GM12878 (cell line): Measurements from ENCODE around the gene TNP1. TPM values are rescaled to one million over a fixed set of nuclear protein-coding genes. Genes with fewer than 3 reads are reported as not detected.

ENCODE experiments used
- ATAC-seq: fragments of 200-7000 bp; cut with Tn5 transposase; 3 replicates; pipeline ENCODE4 v1.9.1; 2020; ENCODE audit warnings: mild to moderate bottlenecking, moderate library complexity
- BruUV-seq: library from RNA; stranded (reverse); fragments of 400-500 nt; replicated peaks from 2 replicates; lab custom pipeline; 2021; lab: Mats Ljungman, UMichigan
- CTCF ChIA-PET: fragments of 300-600 bp; sonication (Branson Sonifier 250); formaldehyde crosslinking; extraction: SDS; loops from one replicate; lab custom pipeline; 2021; ENCODE audit warnings: inconsistent platforms; lab: Yijun Ruan, JAX
- POLR2A ChIA-PET: fragments of 350-600 bp; formaldehyde crosslinking; extraction: SDS; loops from one replicate; lab custom pipeline; 2021; ENCODE audit warnings: inconsistent platforms; lab: Charles Lee
- RAD21 ChIA-PET: fragments of 300-600 bp; sonication (Branson Sonifier 250); formaldehyde crosslinking; loops from one replicate; lab custom pipeline; 2023; ENCODE audit warnings: antibody characterized with exemption; ENCODE audit not compliant: unreplicated experiment; lab: Charles Lee
- SMC1A ChIA-PET: fragments of 300-600 bp; sonication (Branson Sonifier 250); formaldehyde crosslinking; loops from one replicate; lab custom pipeline; 2023; ENCODE audit not compliant: unreplicated experiment, uncharacterized antibody; lab: Charles Lee
- DNase-seq: peaks from one replicate; pipeline ENCODE4 v3.0.0-alpha.2; 2011; ENCODE audit warnings: low read depth, low spot score
- FAIRE-seq: peaks from 3 replicates; lab custom pipeline; 2011; peaks lifted over from hg19 to GRCh38; lab: Jason Lieb, UNC
- H2AFZ ChIP-seq: 2 replicates; pipeline ENCODE4 v1.6.0; 2011; ENCODE audit warnings: low read depth, low read length, control low read depth; ENCODE audit not compliant: control insufficient read depth
- H3K27ac ChIP-seq: 2 replicates; pipeline ENCODE4 v1.5.1; 2011; ENCODE audit warnings: control low read depth; ENCODE audit not compliant: control insufficient read depth, insufficient read depth
- H3K27me3 ChIP-seq, 2 experiments: replicated peaks in 1 of 2; 2 replicates each; pipeline versions ENCODE4 v1.6.0 to v1.6.1; 2011; ENCODE audit warnings: low read length in 1 of 2; ENCODE audit not compliant: control insufficient read depth in 2 of 2, insufficient read depth in 2 of 2
- H3K36me3 ChIP-seq, 2 experiments: 2 replicates each; pipeline ENCODE4 v1.5.1; 2011; ENCODE audit warnings: low read length in 1 of 2; ENCODE audit not compliant: control insufficient read depth in 2 of 2, insufficient read depth in 2 of 2
- H3K4me1 ChIP-seq: 2 replicates; pipeline ENCODE4 v1.6.1; 2011; ENCODE audit warnings: mild to moderate bottlenecking, low read length, moderate library complexity, mixed read lengths; ENCODE audit not compliant: control insufficient read depth, insufficient read depth
- H3K4me2 ChIP-seq: 2 replicates; pipeline ENCODE4 v1.6.0; 2011; ENCODE audit warnings: control low read depth; ENCODE audit not compliant: control insufficient read depth, insufficient read depth
- H3K4me3 ChIP-seq: fragments of 200-600 bp; sonication (generic); 2 replicates; pipeline ENCODE4 v1.5.1; 2016
- H3K79me2 ChIP-seq: 2 replicates; pipeline ENCODE4 v1.6.0; 2011; ENCODE audit warnings: low read length; ENCODE audit not compliant: control insufficient read depth, insufficient read depth
- H3K9ac ChIP-seq: 2 replicates; pipeline ENCODE4 v1.8.0; 2011; ENCODE audit warnings: low read length, control low read depth, mixed read lengths; ENCODE audit not compliant: control insufficient read depth, insufficient read depth
- H3K9me3 ChIP-seq: replicated peaks from 3 replicates; pipeline ENCODE4 v1.5.1; 2011; ENCODE audit warnings: mild to moderate bottlenecking, low read length; ENCODE audit not compliant: control insufficient read depth, insufficient read depth
- H4K20me1 ChIP-seq: 2 replicates; pipeline ENCODE4 v1.6.0; 2011; ENCODE audit not compliant: control insufficient read depth, insufficient read depth
- ATF7 ChIP-seq: fragments of 450-650 bp; IDR thresholded peaks from 2 replicates; pipeline ENCODE4 v1.6.1; 2016; ENCODE audit warnings: low read depth, mild to moderate bottlenecking
- BRCA1 ChIP-seq: IDR thresholded peaks from 2 replicates; pipeline ENCODE4 v1.6.1; 2011; ENCODE audit warnings: low read depth, low read length, improper control_type of control experiment
- CBX3 ChIP-seq: fragments of 200-600 bp; sonication (generic); IDR thresholded peaks from 2 replicates; pipeline ENCODE4 v1.6.1; 2016; ENCODE audit warnings: low read depth, borderline replicate concordance
- CBX5 ChIP-seq: sonication (generic); IDR thresholded peaks from 2 replicates; pipeline ENCODE4 v1.6.1; 2016; ENCODE audit warnings: low read depth, moderate library complexity, mild to moderate bottlenecking, inconsistent platforms
- CHD1 ChIP-seq: IDR thresholded peaks from 2 replicates; pipeline ENCODE4 v1.6.1; 2012; ENCODE audit warnings: low read depth, low read length, improper control_type of control experiment
- CREB1 ChIP-seq: IDR thresholded peaks from 2 replicates; pipeline ENCODE4 v1.6.1; 2012; ENCODE audit warnings: low read depth, mild to moderate bottlenecking, inconsistent platforms
- EGR1 ChIP-seq, 2 experiments: IDR thresholded peaks; 1 replicate in 1 of 2; 2 replicates in 1 of 2; pipeline ENCODE4 v1.6.1; 2011 to 2012; ENCODE audit warnings: low read depth in 2 of 2, low read length in 2 of 2, borderline replicate concordance in 1 of 2, mild to moderate bottlenecking in 1 of 2, moderate library complexity in 1 of 2
- JUND ChIP-seq: IDR thresholded peaks from 2 replicates; pipeline ENCODE4 v1.6.1; 2012; ENCODE audit warnings: low read depth, mild to moderate bottlenecking, low read length, improper control_type of control experiment, moderate library complexity
- LARP7 ChIP-seq: fragments of 450-650 bp; IDR thresholded peaks from 2 replicates; pipeline ENCODE4 v1.6.1; 2017; ENCODE audit warnings: mild to moderate bottlenecking
- MYC ChIP-seq: IDR thresholded peaks from 2 replicates; pipeline ENCODE4 v1.6.1; 2011; ENCODE audit warnings: mild to moderate bottlenecking, low read length, moderate library complexity, inconsistent platforms; ENCODE audit not compliant: insufficient read depth, insufficient replicate concordance, insufficient read length, severe bottlenecking
- NBN ChIP-seq: fragments of 450-650 bp; IDR thresholded peaks from 2 replicates; pipeline ENCODE4 v1.6.1; 2016
- NFYA ChIP-seq: IDR thresholded peaks from 2 replicates; pipeline ENCODE4 v1.6.1; 2011; ENCODE audit warnings: low read depth, mild to moderate bottlenecking, low read length, improper control_type of control experiment, borderline replicate concordance
- NFYB ChIP-seq: IDR thresholded peaks from 2 replicates; pipeline ENCODE4 v1.6.1; 2011; ENCODE audit warnings: low read depth, mild to moderate bottlenecking, low read length, improper control_type of control experiment, moderate library complexity; ENCODE audit not compliant: insufficient read depth
- PAX5 ChIP-seq: IDR thresholded peaks from 2 replicates; pipeline ENCODE4 v1.6.1; 2011; ENCODE audit warnings: low read depth, low read length, borderline replicate concordance
- PAX8 ChIP-seq: fragments of 450-650 bp; IDR thresholded peaks from 2 replicates; pipeline ENCODE4 v1.6.1; 2017; ENCODE audit warnings: mild to moderate bottlenecking, moderate library complexity
- RBBP5 ChIP-seq: fragments of 200-600 bp; sonication (generic); conservative IDR thresholded peaks from 2 replicates; pipeline ENCODE4 v1.6.1; 2016
- SMAD1 ChIP-seq: fragments of 450-650 bp; IDR thresholded peaks from 2 replicates; pipeline ENCODE4 v1.6.1; 2018; ENCODE audit warnings: mild to moderate bottlenecking, low read depth; ENCODE audit not compliant: partially characterized antibody
- SREBF1 ChIP-seq: IDR thresholded peaks from 2 replicates; pipeline ENCODE4 v1.6.1; 2012; ENCODE audit warnings: mild to moderate bottlenecking, low read length
- SUZ12 ChIP-seq: fragments of 200-600 bp; sonication (generic); IDR thresholded peaks from one replicate; pipeline ENCODE4 v1.6.1; 2018; ENCODE audit warnings: antibody characterized with exemption, mild to moderate bottlenecking; ENCODE audit not compliant: unreplicated experiment
- ZNF622 ChIP-seq: fragments of 450-650 bp; IDR thresholded peaks from 2 replicates; pipeline ENCODE4 v1.6.1; 2017; ENCODE audit warnings: mild to moderate bottlenecking, inconsistent platforms
- ZSCAN29 ChIP-seq: fragments of 450-650 bp; IDR thresholded peaks from 2 replicates; pipeline ENCODE4 v1.6.1; 2017; ENCODE audit warnings: mild to moderate bottlenecking, moderate library complexity
- WGBS: methylation state at CpG from one replicate; pipeline ENCODE4 v1.1.6; 2016; ENCODE audit warnings: low lambda C conversion rate; ENCODE audit not compliant: insufficient replicate concordance, insufficient coverage; ENCODE audit errors: missing lambda C conversion rate; 5-methylcytosine and 5-hydroxymethylcytosine counted together
- in situ Hi-C: fragments of 300-500 bp; cut with MboI; formaldehyde crosslinking; loops from 9 replicates; pipeline ENCODE4 v1.14.3; 2018; ENCODE audit warnings: mixed read lengths
- intact Hi-C: fragments of 100-400 bp; cut with micrococcal nuclease; formaldehyde crosslinking; loops from one replicate; pipeline ENCODE4 v1.14.2; 2022; ENCODE audit not compliant: unreplicated experiment
- polyA plus RNA-seq, 11 experiments: library from polyadenylated mRNA; depleted of rRNA in 4 of 11; unstranded in 6 of 11; stranded (reverse) in 5 of 11; fragments of >200 nt; fragmentation: Nextera tagmentation in 4 of 11; fragmentation: Illumina TruSeq in 1 of 11; extraction: Ambion mirVana in 4 of 11; extraction: Trizol in 1 of 11; gene quantifications; 1 replicate in 1 of 11; 2 replicates in 10 of 11; pipeline versions ENCODE4 v1.2.1 to v1.2.3, GENCODE V29; 2011 to 2016; ENCODE audit warnings: inconsistent platforms in 2 of 11, missing spikeins in 2 of 11, low read depth in 1 of 11
- total RNA-seq, 4 experiments: library from RNA; depleted of rRNA in 3 of 4; stranded (reverse); fragments of >200 nt in 3 of 4; fragmentation: Illumina TruSeq in 1 of 4; extraction: Trizol in 1 of 4; gene quantifications; 2 replicates each; pipeline versions ENCODE4 v1.2.1 to v1.2.3, GENCODE V29; 2013 to 2021
- TF ChIP-seq, protein P1 (sequence below): fragments of 450-650 bp; formaldehyde crosslinking; IDR thresholded peaks from 2 replicates; pipeline ENCODE4 v1.4.0; 2020; ENCODE audit warnings: mild to moderate bottlenecking, moderate library complexity
- TF ChIP-seq, protein P2 (sequence below): IDR thresholded peaks from 2 replicates; pipeline ENCODE4 v1.6.1; 2011; ENCODE audit warnings: mild to moderate bottlenecking, low read depth, low read length, moderate library complexity; ENCODE audit not compliant: insufficient replicate concordance

The TNP1 gene
- total and polyA plus RNA-seq, 10 of the 15 experiments (the other 5 are each of a cell fraction or from before 2014, with no cell fraction given): not detected

DNA sequence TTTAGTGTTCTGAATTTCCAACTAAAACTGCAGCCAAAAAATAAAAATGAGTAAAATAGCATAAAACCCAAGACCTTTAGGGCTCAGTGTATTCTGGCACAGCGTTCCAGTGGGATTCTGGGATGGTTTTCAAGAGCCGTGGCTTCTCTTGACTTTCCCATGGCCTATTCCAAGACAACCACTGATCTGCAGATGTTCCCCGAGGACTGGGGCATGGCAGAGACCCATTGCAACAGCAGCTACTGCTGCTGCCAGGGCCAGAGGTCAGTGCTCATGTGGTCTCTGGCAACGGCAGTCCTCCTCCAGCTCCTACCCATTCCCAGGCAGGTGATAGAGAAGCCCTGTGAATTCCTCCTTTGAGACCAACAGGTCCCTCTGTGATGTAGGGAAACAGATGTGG, 26.8 kb downstream of the TNP1 start (continued):
- no peak for TF ChIP-seq CBX3
- no peak for TF ChIP-seq SMAD1
- TF ChIP-seq, protein P1, sequence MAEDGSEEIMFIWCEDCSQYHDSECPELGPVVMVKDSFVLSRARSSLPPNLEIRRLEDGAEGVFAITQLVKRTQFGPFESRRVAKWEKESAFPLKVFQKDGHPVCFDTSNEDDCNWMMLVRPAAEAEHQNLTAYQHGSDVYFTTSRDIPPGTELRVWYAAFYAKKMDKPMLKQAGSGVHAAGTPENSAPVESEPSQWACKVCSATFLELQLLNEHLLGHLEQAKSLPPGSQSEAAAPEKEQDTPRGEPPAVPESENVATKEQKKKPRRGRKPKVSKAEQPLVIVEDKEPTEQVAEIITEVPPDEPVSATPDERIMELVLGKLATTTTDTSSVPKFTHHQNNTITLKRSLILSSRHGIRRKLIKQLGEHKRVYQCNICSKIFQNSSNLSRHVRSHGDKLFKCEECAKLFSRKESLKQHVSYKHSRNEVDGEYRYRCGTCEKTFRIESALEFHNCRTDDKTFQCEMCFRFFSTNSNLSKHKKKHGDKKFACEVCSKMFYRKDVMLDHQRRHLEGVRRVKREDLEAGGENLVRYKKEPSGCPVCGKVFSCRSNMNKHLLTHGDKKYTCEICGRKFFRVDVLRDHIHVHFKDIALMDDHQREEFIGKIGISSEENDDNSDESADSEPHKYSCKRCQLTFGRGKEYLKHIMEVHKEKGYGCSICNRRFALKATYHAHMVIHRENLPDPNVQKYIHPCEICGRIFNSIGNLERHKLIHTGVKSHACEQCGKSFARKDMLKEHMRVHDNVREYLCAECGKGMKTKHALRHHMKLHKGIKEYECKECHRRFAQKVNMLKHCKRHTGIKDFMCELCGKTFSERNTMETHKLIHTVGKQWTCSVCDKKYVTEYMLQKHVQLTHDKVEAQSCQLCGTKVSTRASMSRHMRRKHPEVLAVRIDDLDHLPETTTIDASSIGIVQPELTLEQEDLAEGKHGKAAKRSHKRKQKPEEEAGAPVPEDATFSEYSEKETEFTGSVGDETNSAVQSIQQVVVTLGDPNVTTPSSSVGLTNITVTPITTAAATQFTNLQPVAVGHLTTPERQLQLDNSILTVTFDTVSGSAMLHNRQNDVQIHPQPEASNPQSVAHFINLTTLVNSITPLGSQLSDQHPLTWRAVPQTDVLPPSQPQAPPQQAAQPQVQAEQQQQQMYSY: no peak
- TF ChIP-seq PAX5: no peak
- no peak for TF ChIP-seq MYC
- no peak for TF ChIP-seq CBX5
- no peak for TF ChIP-seq CREB1
- no peak for TF ChIP-seq LARP7
- no peak for TF ChIP-seq NFYA
- TF ChIP-seq CHD1: no peak
- TF ChIP-seq, all 136 proteins: peak for 0

DNA sequence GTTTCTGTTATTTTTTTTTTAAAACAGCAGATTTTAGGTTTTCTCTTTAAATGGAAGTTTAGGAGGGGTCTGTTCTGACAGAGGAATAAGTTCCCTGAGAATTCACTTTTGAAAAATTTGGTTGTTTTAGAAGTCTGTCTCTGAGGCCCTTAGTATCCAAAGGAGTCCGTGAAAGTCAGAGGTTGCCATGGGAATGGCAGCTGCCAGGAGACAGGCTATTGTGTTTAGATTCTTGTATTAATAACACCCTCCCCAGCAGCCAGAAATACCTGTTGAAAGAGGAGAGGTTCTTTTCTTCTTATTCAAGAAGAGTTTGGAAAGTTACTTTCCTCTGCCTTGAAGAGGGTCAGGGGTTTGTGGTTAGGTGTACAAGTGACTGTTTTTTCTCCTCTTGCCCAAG, 29.5 kb downstream of the TNP1 start:
- no peak for ATAC-seq
- no peaks in the 10 kb centered on the region for H3K79me2 ChIP-seq
- H3K4me2 ChIP-seq: no peak overlapping the region
- ChIA-PET RAD21 (no interaction called here), CTCF (no interaction called here), SMC1A (no interaction called here), POLR2A (no interaction called here)
- H3K4me1 ChIP-seq: no peaks in the 10 kb centered on the region
- H3K27ac ChIP-seq: no peak overlapping the region
- WGBS: 0% methylated on average over 1 of the region's 1 CpG
- no peaks in the 10 kb centered on the region for H3K36me3 ChIP-seq
- H3K9ac ChIP-seq: no peak overlapping the region
- intact Hi-C loops (no loop called here), in situ Hi-C loops (no loop called here)
- H3K9me3 ChIP-seq: no peaks in the 10 kb centered on the region
- H3K27me3 ChIP-seq: no peaks in the 10 kb centered on the region; a peak in 2 of 4 replicates
- no peak for FAIRE-seq
- BruUV-seq: no TSS peak
- no peak overlapping the region for H2AFZ ChIP-seq
- DNase-seq: no peak
- H3K4me3 ChIP-seq: no peak overlapping the region
- H4K20me1 ChIP-seq: no peaks in the 10 kb centered on the region
- TF ChIP-seq PAX8: no peak
- no peak for TF ChIP-seq CBX3
- TF ChIP-seq NBN: no peak
- TF ChIP-seq, protein P2, sequence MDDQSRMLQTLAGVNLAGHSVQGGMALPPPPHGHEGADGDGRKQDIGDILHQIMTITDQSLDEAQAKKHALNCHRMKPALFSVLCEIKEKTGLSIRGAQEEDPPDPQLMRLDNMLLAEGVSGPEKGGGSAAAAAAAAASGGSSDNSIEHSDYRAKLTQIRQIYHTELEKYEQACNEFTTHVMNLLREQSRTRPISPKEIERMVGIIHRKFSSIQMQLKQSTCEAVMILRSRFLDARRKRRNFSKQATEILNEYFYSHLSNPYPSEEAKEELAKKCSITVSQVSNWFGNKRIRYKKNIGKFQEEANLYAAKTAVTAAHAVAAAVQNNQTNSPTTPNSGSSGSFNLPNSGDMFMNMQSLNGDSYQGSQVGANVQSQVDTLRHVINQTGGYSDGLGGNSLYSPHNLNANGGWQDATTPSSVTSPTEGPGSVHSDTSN: no peak
- no peak for TF ChIP-seq SREBF1
- no peak for TF ChIP-seq EGR1 (IDR thresholded peaks at IDR 0.05; ENCODE audit: borderline replicate concordance in 1 of 2, low read depth in 2 of 2, low read length in 2 of 2)
- TF ChIP-seq RBBP5: no peak
- no peak for TF ChIP-seq ATF7
- no peak for TF ChIP-seq NFYB
- TF ChIP-seq BRCA1: no peak
- TF ChIP-seq SUZ12: no peak
- TF ChIP-seq JUND: no peak
- no peak for TF ChIP-seq ZNF622
- TF ChIP-seq ZSCAN29: no peak
